Myocyte (in vitro differentiated cells): ENCODE measurements around the gene FASLG. TPM values are rescaled to one million over a fixed set of nuclear protein-coding genes. Genes with fewer than 3 reads are reported as not detected.

Experiments
- DNase-seq: peaks from one replicate; pipeline ENCODE4 v3.0.0-alpha.2; 2012; ENCODE audit warnings: low read depth
- total RNA-seq: library from RNA; depleted of rRNA; stranded (reverse); fragments of >200 nt; gene quantifications from 2 replicates; pipeline ENCODE4 v1.2.3, GENCODE V29; 2014

FASLG gene
- total RNA-seq, 1 donor from 2014 or later: not detected

DNA sequence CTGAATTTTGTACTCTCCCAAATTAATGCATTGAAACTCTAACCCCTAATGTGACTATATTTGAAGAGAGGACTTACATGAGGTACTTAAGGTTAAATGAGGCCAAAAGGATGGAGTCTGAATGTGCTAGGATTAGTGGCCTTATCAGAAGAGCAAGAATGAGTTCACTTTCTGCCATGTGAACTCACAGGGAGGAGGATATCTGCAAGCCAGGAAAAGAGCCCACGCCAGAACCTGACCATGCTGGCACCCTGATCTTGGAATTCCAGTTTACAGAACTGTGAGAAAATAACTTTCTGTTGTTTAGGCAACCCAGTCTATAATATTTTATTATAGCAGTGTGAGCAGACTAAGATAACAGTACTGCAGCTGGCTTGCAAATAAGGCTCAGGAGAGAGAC, 12.2 kb upstream of the FASLG start:
- DNase-seq: no peak

DNA sequence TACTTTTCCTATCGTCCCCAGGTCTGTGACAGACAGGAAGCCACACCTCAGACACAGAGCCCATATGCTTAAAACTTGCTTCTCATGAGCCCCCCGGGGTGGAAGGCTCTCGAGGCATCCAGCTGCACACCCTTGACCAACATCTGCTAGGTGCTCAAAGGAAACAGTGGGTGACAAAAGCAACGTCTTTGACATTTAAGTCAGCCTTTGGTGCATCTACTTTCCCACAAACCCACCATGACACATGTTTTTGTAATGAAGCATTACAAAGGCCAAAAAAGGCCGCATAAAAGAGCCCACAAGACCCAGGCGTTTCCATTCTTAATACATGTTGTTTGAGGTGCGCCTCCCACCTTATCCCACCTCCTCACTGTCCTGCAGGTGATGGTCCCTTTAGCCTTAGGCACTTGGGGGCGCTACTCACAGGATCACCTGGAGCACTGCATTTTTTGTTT, 11.8 kb upstream of the FASLG start:
- no peak for DNase-seq

DNA sequence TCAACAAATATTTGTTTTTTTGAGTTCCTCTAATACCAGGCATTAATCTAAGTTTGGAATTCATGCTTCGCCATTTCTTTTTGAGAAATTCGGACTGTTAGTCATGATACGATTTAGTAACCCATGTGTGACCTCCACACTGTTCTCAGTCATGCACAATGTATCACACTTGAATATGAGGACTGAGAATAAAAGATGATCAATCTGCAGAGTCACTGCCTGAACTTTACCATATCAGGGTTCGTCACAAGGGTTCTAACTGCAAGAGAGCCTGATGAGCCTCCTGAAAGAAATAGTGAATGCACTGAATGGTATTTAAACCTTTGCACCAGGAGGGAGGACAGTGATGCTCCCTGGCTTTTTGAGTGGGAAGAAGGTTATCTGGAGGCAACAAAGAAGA, 10.9 kb upstream of the FASLG start:
- no peak for DNase-seq

DNA sequence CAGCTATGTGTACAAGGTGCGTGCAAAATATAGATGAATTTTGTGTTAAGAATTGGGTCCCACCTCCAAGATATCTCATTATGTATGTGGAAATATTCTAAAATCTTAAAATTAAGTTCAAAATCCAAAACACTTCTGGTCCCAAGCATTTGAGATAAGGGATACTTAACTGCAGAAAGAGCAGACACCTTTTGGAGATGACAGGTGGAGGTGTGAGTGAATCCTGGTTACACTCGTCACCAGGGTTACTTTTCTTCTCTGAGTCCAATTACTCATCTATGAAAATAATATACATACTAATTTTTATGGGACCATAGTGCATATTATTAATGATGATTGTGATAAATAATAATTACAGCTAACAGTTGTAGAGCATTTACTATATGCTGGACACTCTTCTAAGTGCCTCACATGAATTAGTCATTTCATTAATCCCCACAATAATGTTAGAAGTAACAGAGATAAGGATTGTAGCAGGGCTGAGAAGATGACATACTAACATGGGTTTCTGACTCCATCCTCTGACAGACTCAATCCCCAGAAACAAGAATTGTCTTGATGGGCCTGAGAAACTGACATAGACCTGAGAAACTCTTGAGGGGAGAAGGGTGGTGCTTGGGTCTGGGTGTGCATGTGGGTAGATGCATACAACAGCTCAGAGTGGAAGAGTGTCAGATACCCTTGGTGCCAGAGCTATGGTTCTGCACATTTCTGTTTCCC, 8.3 kb upstream of the FASLG start:
- DNase-seq: no peak

DNA sequence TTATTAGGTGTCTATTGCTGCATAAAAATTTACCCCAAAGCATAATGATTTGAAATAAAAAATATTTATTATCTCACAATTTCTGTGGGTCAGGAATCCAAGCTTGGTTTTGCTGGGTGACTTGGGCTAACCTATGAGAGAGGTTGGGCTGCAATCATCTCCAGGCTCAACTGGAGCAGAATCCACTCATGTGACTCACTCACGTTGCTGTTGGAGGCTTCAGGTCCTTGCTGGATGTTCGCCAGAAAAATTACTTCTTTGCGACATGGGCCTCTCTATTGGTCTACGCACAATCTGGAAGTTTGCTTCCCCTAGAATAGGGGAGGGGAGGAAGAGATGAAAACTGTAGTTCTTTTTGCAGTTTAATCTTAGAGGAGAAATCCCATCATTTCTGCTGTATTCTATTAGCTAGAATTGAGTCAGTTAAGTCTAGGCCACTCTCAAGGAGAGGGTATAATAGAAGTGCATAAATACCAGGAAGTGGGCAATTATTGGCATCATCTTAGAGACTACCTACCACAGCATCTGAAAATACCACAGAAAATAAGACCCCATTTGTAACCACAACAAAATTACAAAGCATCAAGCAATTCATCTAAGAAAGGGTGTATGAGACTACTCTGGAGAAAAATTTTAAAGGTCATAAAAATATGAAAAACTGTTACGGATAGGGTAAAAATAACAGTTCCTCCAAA, 5.7 kb upstream of the FASLG start:
- DNase-seq: no peak

DNA sequence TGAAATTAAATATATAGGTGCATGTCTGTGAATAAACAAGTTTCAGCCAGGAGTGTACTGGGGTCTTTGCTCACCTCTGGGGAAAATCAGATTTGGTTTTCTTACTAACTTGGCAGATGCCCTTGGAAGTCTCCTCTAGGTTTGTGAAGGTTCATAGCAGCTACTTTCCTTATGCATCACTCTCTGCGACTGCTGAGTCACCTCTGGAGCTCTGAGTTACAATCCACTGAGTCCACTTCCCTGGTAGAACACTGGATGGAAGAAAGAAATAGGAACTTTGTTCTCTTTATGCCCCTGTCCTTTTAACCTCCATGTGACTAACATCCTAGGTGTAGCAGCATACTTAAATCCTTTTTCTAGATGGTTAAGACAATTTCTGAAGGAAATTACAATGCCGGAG, 4.4 kb upstream of the FASLG start:
- DNase-seq: no peak

DNA sequence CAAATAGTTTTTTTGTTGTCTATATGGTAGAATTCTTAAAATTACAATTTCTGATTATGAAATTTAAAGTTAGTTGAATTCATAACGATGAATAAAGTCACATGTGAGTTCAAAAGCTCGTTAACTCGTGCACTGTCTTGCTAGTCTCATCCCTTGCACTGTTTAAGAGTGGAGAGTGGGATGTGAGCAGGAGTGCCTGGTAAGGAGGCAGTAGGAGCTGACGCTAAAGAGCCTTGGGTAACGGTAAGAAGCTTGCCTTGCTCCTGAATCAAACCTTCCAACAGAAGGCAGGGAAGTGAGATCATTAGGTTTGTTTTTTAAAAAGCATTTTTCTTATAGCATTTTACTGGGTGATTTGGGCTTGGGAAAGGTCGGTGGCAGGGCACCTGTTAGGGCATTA, 2.3 kb upstream of the FASLG start:
- DNase-seq: no peak

DNA sequence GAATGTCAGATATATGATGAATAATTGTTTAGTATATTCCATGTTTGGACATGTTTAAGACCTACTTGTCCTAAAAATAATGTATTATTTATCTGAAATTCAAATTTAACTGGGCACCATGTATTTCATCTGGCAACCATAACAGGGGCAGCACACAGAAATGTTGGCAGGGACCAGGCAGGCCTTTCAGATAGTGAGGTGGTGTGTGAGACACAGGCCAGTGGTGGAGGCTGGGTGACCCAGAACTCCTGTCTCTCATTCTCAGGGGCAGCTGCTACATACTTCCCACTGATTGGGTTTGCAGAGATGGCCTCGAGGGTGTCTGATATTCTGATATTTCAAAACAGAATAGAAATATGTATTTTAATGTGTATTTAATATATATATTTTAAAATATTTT, 1.3 kb upstream of the FASLG start:
- no peak for DNase-seq

DNA sequence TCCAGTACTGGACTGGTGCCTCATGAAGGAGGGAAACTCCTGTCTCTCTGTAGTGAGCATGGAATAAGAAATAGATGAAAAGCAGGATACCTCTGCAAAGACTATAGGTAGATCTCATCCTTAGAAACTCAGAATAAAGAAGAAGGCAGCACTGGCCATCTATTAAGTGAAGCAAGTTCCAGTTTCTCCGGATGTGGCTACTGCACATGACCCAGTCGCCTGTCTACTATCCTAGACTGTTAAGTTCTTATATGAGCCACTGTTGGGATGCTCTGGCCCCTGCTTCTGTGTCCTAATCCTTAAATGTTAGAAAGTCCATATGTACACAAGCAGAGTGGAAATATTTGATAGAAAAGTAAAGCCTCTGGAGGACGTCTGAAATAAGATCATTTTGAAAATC, 2.2 kb downstream of the FASLG start:
- DNase-seq: no peak

DNA sequence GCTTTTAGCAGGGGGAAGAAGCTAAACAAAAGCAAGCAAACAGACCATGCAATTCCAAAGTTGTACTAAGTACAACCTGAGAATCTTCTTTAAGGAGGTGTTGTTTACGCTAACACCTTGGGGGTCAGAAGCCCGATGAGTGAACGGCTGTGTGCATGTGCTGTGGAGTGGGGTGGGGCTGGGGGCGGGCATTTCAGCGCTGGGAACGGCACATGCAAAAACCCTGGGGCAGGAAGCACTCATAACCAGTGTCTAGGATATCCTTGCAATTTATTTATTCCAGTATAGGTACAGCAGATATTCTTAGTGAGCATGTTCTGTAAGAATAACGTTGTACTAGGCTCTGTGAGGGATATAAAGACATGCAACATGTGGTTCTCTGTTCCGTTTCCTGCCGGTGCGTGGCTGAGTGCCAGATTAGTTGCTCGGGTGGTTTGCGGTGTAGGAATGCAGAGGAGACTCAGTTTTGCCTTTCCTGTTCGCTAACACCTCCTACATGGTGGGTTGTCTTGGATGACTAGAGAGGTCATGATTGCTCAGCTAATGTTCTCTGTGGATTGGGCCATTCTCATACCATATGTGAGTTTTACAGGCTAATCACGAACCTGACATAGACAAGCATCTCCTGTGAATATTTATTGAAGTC, 3.7 kb downstream of the FASLG start:
- peak; percentile 18 for DNase-seq

DNA sequence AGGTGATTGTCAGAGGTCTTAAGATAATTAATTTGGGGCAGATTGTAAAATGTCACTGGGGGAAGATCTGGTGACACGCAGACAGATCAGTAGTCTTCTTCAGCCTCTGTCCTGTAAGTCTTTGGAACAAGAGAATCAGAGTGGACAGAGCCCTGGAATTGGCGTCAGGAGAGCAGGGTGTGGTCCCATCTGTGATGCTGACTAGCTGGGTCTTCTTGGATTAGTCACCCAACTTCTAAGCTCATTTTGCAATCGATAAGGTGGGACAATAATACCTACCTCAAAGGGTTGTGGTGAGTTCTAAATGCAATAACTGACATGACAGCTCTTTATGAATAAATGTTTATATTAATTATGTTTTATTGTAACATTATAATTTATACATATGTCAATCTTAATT, 4.8 kb downstream of the FASLG start:
- DNase-seq: no peak

DNA sequence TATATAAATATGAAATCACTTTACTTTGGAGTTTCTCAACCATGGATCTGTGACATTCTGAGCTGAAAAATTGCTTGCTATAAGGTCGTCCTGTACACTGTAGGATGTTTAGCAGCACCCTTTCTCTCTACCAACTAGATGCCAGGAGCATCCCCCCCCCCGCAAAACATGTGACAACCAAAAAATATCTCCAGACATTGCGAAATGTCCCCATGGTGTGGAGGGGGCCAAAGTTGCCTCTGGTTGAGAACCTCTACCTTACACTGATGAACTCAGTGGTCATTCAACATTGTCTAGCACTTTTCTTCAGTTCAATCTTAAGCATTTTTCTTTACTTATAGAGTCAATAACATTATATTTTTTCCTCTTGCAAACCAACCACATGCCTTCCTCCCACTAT, 9.2 kb downstream of the FASLG start:
- no peak for DNase-seq

DNA sequence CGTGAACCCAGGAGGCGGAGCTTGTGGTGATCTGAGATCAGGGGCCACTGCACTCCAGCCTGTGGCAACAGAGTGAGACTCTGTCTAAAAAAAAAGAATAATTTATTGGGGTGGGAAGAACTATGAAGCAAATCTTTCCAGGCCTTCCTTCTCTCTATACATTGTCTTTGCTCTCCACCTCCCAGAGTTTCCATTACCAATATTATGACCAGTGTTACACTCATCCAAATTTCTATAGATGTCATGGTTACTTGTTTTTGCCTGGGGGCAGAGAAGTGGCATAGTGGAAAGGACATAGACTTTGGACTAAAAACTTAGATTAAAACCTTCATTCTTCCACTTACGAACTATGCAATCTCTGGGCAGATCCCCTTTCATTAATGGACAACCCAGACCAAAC, 10.1 kb downstream of the FASLG start:
- DNase-seq: no peak

DNA sequence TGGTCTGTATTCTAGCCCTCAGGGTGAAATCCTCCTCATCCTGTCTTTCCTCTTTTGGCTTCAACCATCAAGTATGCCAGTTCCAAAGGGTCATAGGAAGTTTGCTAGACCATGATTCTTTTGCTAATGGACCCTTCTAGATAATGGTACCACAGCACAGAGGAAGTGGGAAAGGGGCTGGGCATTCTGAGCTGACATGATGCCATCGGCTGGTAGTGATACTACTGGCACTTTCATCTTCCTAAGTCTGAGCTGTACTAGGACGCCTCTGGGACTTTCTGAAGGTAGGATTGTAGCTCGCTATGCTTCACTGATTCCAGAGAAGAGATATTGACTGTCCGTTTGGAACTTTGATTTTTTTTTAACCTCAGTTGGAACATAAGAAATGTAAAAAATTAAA, 11.4 kb downstream of the FASLG start:
- no peak for DNase-seq

DNA sequence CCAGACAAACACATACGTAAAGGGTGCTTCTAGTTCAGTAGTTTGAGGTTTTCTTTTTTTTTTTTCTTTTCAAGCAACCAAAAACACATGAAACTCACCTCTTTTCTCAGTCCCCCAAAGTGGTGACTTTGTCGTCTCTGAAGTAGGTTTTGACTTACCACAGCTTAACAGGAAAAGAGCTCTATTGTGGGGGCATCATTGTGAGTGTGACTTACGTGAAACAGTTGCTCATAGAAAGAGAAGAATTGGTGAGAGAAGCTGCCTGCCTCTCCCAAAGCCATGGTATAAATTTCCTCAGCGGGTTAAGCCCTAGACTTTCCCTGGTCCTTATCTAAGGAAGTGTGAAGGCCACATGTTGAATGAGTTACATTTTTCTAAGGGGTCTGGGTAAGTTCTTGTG, 11.9 kb downstream of the FASLG start:
- no peak for DNase-seq

DNA sequence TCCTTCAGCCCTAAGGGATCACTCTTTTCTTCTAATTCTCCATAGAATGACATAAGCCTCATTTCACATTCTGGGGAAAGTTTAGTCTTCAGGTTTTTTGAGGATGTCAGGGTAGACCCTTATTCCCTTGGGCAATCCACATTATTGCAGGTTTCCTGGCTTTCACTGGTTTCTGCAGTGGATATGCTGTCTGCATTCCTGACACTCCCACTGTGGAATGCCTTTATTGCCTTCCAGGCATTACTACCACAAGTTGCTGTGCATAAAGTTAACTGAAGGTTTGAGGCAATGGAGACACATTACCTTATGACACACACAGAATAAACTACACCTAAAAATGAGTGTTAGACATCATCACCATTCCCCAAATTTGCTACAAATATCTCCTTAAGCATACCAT, 12.7 kb downstream of the FASLG start:
- no peak for DNase-seq

DNA sequence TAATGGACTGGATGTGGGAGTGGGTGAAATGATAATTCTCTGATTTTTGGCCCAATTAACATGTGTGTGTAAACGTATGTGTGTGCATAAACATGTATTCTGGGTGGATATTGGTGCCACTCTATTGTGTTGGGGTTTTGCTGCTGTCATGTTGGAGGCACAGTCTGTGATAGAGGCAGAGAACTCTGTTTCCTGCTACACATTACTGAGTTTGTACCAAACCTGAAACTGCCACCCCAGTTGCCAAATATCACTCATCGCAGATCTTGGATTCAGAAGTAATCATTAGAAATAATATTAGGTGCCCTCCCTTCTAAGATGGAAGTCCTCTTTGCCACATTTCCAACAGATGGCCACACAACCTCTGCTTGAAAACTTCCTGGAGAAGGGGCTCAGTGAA, 13.8 kb downstream of the FASLG start:
- DNase-seq: no peak

DNA sequence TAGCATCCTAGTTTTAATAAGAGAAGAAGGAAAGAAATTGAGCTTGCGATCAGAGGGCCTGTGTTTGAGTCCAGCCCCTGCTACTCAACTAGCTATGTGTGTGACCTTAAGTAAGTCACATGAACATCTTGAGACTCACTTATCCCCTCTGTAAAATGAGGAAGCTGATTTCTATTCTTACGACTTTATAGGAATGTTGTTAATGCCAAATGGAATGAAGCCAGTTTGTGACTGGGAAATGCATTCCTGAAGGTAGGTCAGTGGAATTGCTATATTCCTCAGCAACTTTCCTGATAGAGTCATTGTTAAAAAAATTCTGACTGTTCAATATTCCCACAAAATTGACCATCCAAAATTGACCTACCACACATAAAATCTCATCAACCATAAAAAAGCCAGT, 14.9 kb downstream of the FASLG start:
- DNase-seq: no peak

DNA sequence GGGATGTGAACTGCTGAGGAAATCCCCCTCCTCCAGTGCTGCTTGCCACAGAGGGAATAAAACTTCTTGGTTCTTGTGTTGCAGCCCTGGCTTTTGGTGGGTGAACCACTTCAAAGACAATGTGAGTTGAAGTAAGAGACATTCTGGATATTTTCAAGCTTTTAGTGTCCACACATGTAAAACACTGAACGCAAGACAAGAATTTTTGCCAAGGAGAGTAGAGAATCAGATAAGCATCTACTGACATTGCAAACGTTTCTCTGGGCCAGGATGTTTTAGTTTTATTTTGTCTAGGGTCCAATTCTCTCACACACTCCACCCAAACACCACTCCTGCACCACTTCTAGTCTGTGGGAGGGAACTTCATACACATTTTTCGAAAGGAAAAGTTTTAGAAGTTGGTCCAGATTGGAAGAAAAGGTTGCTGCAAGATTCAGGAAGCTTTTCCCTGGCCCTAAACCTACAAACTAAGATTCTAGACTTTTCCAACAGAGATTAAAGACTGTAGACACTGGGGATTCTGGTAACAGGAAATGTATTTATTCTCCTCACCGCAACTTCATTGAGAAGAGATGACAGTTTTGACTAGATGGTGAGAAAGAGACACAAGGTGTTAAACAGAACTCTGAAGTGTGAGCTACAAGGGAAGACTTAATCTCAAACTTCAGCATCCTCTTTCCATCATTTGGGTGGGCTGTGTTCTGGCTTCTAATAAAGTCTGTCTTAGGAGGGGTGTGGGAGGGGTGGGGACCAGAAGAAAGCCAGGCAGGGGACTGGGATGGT, 16.1 kb downstream of the FASLG start:
- no peak for DNase-seq

DNA sequence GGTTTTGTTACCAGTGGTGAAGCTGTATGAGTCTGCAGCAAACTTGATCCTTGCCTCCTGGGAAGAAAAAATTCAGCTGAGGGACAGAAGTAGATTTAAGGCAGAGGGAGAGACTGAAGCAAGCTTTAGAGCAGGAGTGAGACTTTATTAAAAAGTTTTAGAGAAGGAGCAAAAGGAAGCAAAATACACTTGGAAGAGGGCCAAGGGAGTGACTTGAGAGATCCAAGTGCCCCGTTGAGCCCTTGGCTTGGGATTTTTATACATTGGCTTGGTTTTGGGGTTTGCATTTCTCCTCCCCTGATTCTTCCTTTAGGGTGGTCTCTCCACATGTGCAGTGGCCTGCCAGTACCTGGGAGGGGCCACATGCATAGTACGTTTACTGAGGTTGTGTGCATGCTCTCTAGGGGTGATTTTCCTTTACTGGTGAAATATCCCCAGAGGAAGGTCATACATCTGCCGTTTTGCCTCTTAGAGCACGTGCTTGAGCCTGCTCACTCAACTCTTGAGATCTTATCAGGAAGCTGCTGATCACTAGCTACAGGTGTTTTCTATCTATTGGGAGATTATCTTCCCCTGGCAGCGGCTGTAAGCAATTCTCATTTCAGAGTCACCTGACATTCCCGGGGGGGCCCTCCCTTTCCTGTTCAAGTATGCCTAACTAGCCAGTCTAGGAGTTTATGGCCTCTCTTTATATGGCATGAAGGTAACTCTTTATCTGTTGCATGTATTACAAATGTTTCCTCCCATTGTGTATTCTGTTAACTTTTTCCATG, 20.3 kb downstream of the FASLG start:
- no peak for DNase-seq

DNA sequence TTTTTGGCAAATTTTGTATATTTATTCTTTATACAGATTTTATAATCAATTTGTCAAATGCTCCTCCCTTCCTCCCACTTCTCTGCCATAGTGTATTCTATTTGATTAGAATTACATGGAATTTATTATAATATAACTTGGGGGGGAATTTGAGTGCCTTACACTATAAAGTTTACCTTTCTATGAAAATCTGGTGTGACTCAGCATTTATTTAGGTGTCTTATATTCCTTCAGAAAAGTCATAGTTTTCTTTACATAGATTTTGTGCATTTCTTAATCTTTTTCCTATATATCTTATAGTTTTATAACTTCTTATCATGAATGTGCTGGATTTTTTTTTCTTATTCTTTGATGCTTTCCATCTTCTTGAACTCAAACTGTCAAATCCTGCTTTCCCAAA, 21.3 kb downstream of the FASLG start:
- DNase-seq: no peak
